ENCODE results near the gene CHCHD10. TPM values are rescaled to one million over a fixed set of nuclear protein-coding genes. Genes with fewer than 3 reads are reported as not detected.
A peak's percentile ranks its signal among the peaks of the same experiment; 100 is the strongest.

CHCHD10 gene
- total RNA-seq, 2 experiments from 2014 or later, result 197 to 212 TPM

GRCh38 chr22:23722160-23722559 is 45.6 kb downstream of the CHCHD10 start:
- intact Hi-C loops (cut with micrococcal nuclease), result no loop called here
- CTCF ChIA-PET, result no interaction called here
- Mint-ChIP-seq H3K27ac (no peak overlapping the region), H3K27me3 (peaks cover 2% of the 10 kb centered on the region), H3K4me3 (no peak overlapping the region), H3K9me3 (no peaks in the 10 kb centered on the region), H3K4me1 (ENCODE audit: low read depth) (peaks cover 4% of the 10 kb centered on the region), H3K36me3 (ENCODE audit: low read depth) (no peaks in the 10 kb centered on the region)
- ATAC-seq (no peak), DNase-seq (no peak)
- POLR2A ChIA-PET, result interaction anchor here (0.6 to 1.2 kb wide), 2 partner anchors 29 to 41 kb away, joined by 3 read pairs; no protein-coding TSS in a partner anchor
- TF ChIP-seq, protein P1, sequence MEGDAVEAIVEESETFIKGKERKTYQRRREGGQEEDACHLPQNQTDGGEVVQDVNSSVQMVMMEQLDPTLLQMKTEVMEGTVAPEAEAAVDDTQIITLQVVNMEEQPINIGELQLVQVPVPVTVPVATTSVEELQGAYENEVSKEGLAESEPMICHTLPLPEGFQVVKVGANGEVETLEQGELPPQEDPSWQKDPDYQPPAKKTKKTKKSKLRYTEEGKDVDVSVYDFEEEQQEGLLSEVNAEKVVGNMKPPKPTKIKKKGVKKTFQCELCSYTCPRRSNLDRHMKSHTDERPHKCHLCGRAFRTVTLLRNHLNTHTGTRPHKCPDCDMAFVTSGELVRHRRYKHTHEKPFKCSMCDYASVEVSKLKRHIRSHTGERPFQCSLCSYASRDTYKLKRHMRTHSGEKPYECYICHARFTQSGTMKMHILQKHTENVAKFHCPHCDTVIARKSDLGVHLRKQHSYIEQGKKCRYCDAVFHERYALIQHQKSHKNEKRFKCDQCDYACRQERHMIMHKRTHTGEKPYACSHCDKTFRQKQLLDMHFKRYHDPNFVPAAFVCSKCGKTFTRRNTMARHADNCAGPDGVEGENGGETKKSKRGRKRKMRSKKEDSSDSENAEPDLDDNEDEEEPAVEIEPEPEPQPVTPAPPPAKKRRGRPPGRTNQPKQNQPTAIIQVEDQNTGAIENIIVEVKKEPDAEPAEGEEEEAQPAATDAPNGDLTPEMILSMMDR (IDR thresholded peaks at IDR 0.05), result no peak

- no peak overlapping the region for H3K4me3 Mint-ChIP-seq
- H3K27ac Mint-ChIP-seq, result no peak overlapping the region
- ChIA-PET CTCF (no interaction called here), POLR2A (interaction anchor here (1.1 to 1.2 kb wide), 2 partner anchors 24 to 31 kb away, joined by 3 read pairs; no protein-coding TSS in a partner anchor)
- H3K27me3 Mint-ChIP-seq, result peaks cover 2% of the 10 kb centered on the region
- no peak for DNase-seq
- H3K9me3 Mint-ChIP-seq, result no peaks in the 10 kb centered on the region
- intact Hi-C loops (cut with micrococcal nuclease), result no loop called here
- H3K4me1 Mint-ChIP-seq (ENCODE audit: low read depth), result peaks cover 4% of the 10 kb centered on the region
- TF ChIP-seq, protein P1 (IDR thresholded peaks at IDR 0.05), result no peak
- no peak for ATAC-seq
- no peaks in the 10 kb centered on the region for H3K36me3 Mint-ChIP-seq (ENCODE audit: low read depth)
Measured at GRCh38 chr22:23720855-23721254, 46.9 kb downstream of the CHCHD10 start.

DNA sequence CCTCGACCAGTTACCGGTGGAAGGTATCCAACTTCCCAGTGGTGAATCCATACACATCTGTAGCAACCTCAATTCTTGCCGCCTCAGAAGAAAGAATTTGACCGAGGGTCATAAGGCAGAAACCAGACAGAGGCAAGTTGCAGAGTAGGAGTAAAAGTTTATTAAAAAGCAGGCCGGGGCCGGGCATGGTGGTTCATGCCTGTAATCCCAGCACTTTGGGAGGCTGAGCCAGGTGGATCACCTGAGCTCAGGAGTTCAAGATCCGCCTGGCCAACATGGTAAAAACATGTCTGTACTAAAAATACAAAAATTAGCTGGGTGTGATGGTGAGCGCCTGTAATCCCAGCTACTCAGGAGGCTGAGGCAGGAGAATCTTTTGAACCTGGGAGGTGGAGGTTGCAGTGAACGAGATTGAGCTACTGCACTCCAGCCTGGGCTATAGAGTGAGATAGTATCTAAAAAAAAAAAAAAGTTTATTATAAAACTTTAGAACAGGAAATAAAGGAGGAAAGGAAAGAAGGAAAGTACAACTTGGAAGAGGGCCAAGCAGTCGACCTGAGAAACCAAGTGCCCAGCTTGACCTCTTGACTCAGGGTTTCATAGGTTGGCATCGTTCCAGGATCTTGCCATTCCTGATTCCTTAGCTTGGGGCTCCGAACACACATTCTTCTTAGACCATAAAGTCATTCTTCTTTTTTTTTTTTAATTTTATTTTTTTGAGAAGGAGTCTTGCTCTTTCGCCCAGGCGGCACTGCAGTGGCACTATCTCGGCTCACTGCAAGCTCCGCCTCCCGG is 49.2 kb downstream of the CHCHD10 start:
- intact Hi-C loops (cut with micrococcal nuclease), result no loop called here
- Mint-ChIP-seq H3K36me3 (ENCODE audit: low read depth) (peaks cover 13% of the 10 kb centered on the region), H3K4me3 (peak overlapping the region; percentile 7), H3K27me3 (peaks cover 2% of the 10 kb centered on the region), H3K9me3 (no peaks in the 10 kb centered on the region), H3K27ac (no peak overlapping the region), H3K4me1 (ENCODE audit: low read depth) (peaks cover 19% of the 10 kb centered on the region)
- DNase-seq (no peak), ATAC-seq (no peak)
- ChIA-PET POLR2A (interaction anchor here (1.2 to 2.8 kb wide), 2 partner anchors 13 to 24 kb away, joined by 3 to 9 read pairs; no protein-coding TSS in a partner anchor), CTCF (no interaction called here)
- TF ChIP-seq, protein P1 (IDR thresholded peaks at IDR 0.05), result no peak

GRCh38 chr22:23716811-23717801 is 50.7 kb downstream of the CHCHD10 start:
- CTCF ChIA-PET, result interaction anchor here (1.0 to 1.7 kb wide), 4 partner anchors 10 to 133 kb away, joined by 3 to 6 read pairs (median 4); no protein-coding TSS in a partner anchor
- POLR2A ChIA-PET, result interaction anchor here (0.6 to 3.0 kb wide), 10 partner anchors 12 to 71 kb away, joined by 3 to 27 read pairs (median 4); partner anchors contain the start of gene MMP11
- ATAC-seq, result peak; percentile 91
- H3K9me3 Mint-ChIP-seq, result no peaks in the 10 kb centered on the region
- H3K27ac Mint-ChIP-seq, result peak overlapping the region; percentile 87
- peak overlapping the region; percentile 75 for H3K4me3 Mint-ChIP-seq
- DNase-seq, result peak; percentile 85
- H3K4me1 Mint-ChIP-seq (ENCODE audit: low read depth), result peaks cover 20% of the 10 kb centered on the region
- intact Hi-C loops (cut with micrococcal nuclease), result no loop called here
- H3K36me3 Mint-ChIP-seq (ENCODE audit: low read depth), result peaks cover 19% of the 10 kb centered on the region
- TF ChIP-seq, protein P1 (IDR thresholded peaks at IDR 0.05), result no peak
- H3K27me3 Mint-ChIP-seq, result no peaks in the 10 kb centered on the region

Other genes with a start within 250 kb of the CHCHD10 start
- not detected for gene IGLL1, start 187.7 kb downstream of the CHCHD10 start, total RNA-seq
- under 1 TPM in 1 of 2 experiments, not detected in 1; 0.23 TPM for gene DRICH1, start 135.7 kb downstream of the CHCHD10 start, total RNA-seq
- gene RGL4, start 77.0 kb downstream of the CHCHD10 start, total RNA-seq, result 10 to 100 TPM; 11.9 to 16.7 TPM
- 1 to 10 TPM; 1.7 TPM for gene ZNF70, start 16.9 kb downstream of the CHCHD10 start, total RNA-seq
- not detected for gene VPREB3, start 13.5 kb downstream of the CHCHD10 start, total RNA-seq
- gene C22orf15, start 5.0 kb downstream of the CHCHD10 start, total RNA-seq, result 1 to 10 TPM; 1.1 to 2.1 TPM
- 1 to 10 TPM in 1 of 2 experiments, under 1 TPM in 1; 0.85 to 1.4 TPM for gene MMP11, start 4.9 kb upstream of the CHCHD10 start, total RNA-seq
- gene SMARCB1, start 19.0 kb upstream of the CHCHD10 start, total RNA-seq, result 10 to 100 TPM; 82.8 to 86.3 TPM
- gene DERL3, start 71.0 kb upstream of the CHCHD10 start, total RNA-seq, result 1 to 10 TPM; 5.4 to 7.6 TPM
- gene SLC2A11, start 89.9 kb upstream of the CHCHD10 start, total RNA-seq, result 1 to 10 TPM; 8.0 to 8.6 TPM
- 1,000 to 10,000 TPM; 1,485 to 1,525 TPM for gene MIF, start 126.4 kb upstream of the CHCHD10 start, total RNA-seq
- not detected for gene GSTT2B, start 193.2 kb upstream of the CHCHD10 start, total RNA-seq
- gene DDTL, start 198.9 kb upstream of the CHCHD10 start, total RNA-seq, result not detected
- 100 to 1,000 TPM; 116 to 119 TPM for gene DDT, start 206.5 kb upstream of the CHCHD10 start, total RNA-seq
- not detected for gene GSTT2, start 212.2 kb upstream of the CHCHD10 start, total RNA-seq
- not detected for gene GSTT4, start 237.5 kb upstream of the CHCHD10 start, total RNA-seq
- gene CABIN1, start 243.3 kb upstream of the CHCHD10 start, total RNA-seq, result 100 to 1,000 TPM; 118 to 125 TPM